HG03457 (cell line): Measurements from ENCODE around the gene TMEM218.
"Not testable (repeated sequence)": the region's sequence is repeated elsewhere in the genome, so short reads cannot be mapped to it uniquely, and the experiment has no call there.

Source experiments
- ATAC-seq: cut with Tn5 transposase; IDR thresholded peaks from one replicate; pipeline ENCODE4 v1.9.1; 2021; ENCODE audit warnings: moderate number of reproducible peaks; ENCODE audit not compliant: unreplicated experiment

The TMEM218 gene

GRCh38 chr11:125056931-125057692 lies 54.3 kb downstream of the TMEM218 start:
- ATAC-seq, result no peak

- ATAC-seq, result not testable (repeated sequence)
Measured at GRCh38 chr11:125056111-125056510, 55.3 kb downstream of the TMEM218 start.

DNA sequence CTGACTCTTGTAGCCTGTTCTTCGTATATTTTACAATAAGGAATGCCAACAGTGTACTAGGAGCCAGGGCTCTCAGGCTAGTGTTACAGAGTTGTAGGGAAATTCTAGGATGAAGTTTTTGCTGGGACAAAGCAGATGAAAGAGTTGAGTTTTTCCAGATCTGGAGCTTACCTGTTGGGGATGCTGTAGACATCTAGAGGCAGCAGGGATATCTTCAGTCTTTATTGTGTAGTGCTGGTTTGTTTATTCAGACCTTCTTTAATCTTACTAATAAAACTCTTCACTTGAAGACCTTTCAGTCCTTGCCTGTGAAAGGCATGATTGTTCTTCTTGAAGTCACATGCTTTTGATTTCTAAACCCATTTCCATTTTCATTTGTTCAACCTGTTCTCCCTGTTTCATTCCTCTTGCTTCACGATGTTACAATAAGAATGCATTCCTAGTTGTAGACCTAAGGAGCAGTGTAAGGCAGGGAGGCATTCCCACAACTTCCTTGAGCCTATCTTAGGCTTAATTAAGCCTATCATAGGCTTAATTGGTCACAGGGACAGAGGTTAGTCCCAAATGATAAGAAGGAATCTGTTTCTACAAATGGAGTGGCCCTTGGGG lies 56.2 kb downstream of the TMEM218 start:
- ATAC-seq, result no peak

DNA sequence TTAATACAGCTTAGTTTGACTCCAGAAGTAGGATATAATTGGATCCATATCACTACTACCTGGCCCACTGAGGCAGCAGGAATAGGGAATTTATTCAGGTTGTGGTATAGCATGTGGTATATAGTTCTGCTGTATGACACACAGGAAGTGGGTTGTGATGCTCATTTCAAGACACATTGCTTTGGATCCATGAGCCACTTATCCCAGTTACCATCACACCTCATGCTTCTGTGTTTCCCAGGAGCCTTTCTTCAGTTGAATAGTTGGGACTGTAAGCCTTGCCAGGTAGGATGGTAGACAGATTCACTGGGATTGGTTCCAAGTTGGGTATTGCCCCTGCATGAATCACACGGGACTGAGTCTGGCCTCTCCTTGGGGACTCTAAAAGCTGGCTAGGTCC lies 58.3 kb downstream of the TMEM218 start:
- no peak for ATAC-seq

DNA sequence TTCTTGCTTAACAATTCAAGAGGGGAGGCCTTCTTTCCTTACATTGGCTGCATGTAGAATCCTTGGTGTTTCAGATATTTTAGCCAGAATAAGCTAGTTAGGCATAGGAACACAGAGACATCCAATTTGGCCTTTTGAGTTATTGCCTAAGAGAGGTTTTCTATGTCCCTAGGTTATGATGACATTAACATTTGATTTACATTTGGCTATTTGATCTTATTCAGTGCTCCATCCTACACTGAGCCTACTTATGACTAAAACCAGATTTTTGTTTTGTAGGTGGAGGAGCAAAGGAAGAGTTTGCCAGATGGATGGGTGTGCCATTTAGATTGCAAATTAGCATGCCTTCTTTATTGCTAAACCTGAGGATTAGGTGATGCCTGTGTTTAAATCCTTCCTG lies 59.4 kb downstream of the TMEM218 start:
- ATAC-seq, result no peak

- ATAC-seq, result no peak
Measured at GRCh38 chr11:125049164-125049792, 62.1 kb downstream of the TMEM218 start.
